Breast epithelium (tissue), 4 donors: ENCODE results near the gene SERP2. TPM values are rescaled to one million over a fixed set of nuclear protein-coding genes. Genes with fewer than 3 reads are reported as not detected.

ENCODE experiments used
- DNase-seq, 2 donors: peaks; one replicate each; pipeline ENCODE4 v3.0.0-alpha.2; 2019; ENCODE audit warnings: low spot score in 2 of 2
- H3K27ac ChIP-seq, 2 donors: fragments of 200-600 bp; sonication (generic) in 1 of 2; one replicate each; pipeline ENCODE4 v1.5.1; 2016 to 2019; ENCODE audit warnings: mild to moderate bottlenecking in 1 of 2
- H3K27me3 ChIP-seq, 2 donors: fragments of 200-600 bp; sonication (generic) in 1 of 2; one replicate each; pipeline versions ENCODE4 v1.5.1 to v1.6.0; 2017 to 2019; ENCODE audit warnings: control low read depth in 1 of 2, mild to moderate bottlenecking in 1 of 2
- H3K36me3 ChIP-seq: fragments of 200-600 bp; one replicate; pipeline ENCODE4 v1.5.1; 2019
- H3K4me1 ChIP-seq, 2 donors: fragments of 200-600 bp; sonication (generic); one replicate each; pipeline ENCODE4 v1.5.1; 2016 to 2019; ENCODE audit warnings: control low read depth in 1 of 2
- H3K4me3 ChIP-seq, 3 donors: fragments of 200-600 bp; sonication (generic); 1 replicate in 2 of 3; 2 replicates in 1 of 3; pipeline ENCODE4 v1.5.1; 2016 to 2019; ENCODE audit warnings: mild to moderate bottlenecking in 3 of 3, moderate library complexity in 2 of 3
- H3K9me3 ChIP-seq, 2 donors: fragments of 200-600 bp; sonication (generic) in 1 of 2; one replicate each; pipeline ENCODE4 v1.5.1; 2016 to 2019; ENCODE audit warnings: control low read depth in 1 of 2
- POLR2A ChIP-seq: fragments of 450-650 bp; IDR thresholded peaks from one replicate; pipeline ENCODE4 v1.6.1; 2016; ENCODE audit warnings: antibody characterized with exemption, mild to moderate bottlenecking, moderate library complexity
- POLR2AphosphoS5 ChIP-seq, 3 donors: sonication (generic); formaldehyde crosslinking; IDR thresholded peaks; one replicate each; pipeline ENCODE4 v1.6.1; 2017; ENCODE audit warnings: antibody characterized with exemption in 3 of 3
- intact Hi-C: fragments of 100-400 bp; cut with DNase I; formaldehyde crosslinking; loops from one replicate; pipeline ENCODE4 v1.15.1; 2023; ENCODE audit warnings: low total_unique reads
- total RNA-seq, 3 donors: library from RNA; depleted of rRNA; stranded (reverse); fragments of >200 nt; gene quantifications; one replicate each; pipeline ENCODE4 v1.1.0, GENCODE V29; 2016
- TF ChIP-seq, protein P1 (sequence below), 3 donors: fragments of 450-650 bp; IDR thresholded peaks; one replicate each; pipeline ENCODE4 v1.5.1; 2016 to 2017; ENCODE audit warnings: antibody characterized with exemption in 3 of 3, mild to moderate bottlenecking in 3 of 3, moderate library complexity in 3 of 3

The SERP2 gene
- total RNA-seq, 3 donors from 2014 or later = 2.6 to 6.9 (median 6.4) TPM

DNA sequence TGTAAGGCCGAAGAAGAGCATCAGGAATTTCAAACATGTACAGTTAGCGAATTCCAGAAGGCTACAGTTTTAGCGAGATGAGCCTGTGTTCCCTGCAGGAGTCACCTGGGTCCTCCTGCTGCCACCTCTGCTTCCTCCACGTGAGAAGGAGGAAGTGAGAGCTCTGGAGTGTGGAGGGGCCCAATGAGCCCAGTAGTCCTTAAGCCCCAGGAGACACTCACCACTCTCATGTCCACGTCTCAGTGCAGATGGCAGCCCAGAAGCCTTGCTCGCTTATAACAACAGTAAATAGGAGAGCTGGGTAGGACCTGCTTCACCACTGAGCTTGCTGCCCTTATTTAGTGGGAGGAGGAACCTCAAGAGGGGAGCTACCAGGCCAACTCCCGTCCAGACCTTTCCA is 44.3 kb downstream of the SERP2 start:
- TF ChIP-seq POLR2A = no peak
- TF ChIP-seq, protein P1, sequence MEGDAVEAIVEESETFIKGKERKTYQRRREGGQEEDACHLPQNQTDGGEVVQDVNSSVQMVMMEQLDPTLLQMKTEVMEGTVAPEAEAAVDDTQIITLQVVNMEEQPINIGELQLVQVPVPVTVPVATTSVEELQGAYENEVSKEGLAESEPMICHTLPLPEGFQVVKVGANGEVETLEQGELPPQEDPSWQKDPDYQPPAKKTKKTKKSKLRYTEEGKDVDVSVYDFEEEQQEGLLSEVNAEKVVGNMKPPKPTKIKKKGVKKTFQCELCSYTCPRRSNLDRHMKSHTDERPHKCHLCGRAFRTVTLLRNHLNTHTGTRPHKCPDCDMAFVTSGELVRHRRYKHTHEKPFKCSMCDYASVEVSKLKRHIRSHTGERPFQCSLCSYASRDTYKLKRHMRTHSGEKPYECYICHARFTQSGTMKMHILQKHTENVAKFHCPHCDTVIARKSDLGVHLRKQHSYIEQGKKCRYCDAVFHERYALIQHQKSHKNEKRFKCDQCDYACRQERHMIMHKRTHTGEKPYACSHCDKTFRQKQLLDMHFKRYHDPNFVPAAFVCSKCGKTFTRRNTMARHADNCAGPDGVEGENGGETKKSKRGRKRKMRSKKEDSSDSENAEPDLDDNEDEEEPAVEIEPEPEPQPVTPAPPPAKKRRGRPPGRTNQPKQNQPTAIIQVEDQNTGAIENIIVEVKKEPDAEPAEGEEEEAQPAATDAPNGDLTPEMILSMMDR (IDR thresholded peaks at IDR 0.05) = no peak
- TF ChIP-seq POLR2AphosphoS5 (IDR thresholded peaks at IDR 0.05) = no peak
- Histone ChIP-seq H3K4me1 (no peaks in the 10 kb centered on the region), H3K27ac (no peak overlapping the region), H3K36me3 (no peaks in the 10 kb centered on the region), H3K4me3 (no peak overlapping the region), H3K9me3 (no peaks in the 10 kb centered on the region), H3K27me3 (no peaks in the 10 kb centered on the region)
- intact Hi-C loops = no loop called here
- no peak for DNase-seq

DNA sequence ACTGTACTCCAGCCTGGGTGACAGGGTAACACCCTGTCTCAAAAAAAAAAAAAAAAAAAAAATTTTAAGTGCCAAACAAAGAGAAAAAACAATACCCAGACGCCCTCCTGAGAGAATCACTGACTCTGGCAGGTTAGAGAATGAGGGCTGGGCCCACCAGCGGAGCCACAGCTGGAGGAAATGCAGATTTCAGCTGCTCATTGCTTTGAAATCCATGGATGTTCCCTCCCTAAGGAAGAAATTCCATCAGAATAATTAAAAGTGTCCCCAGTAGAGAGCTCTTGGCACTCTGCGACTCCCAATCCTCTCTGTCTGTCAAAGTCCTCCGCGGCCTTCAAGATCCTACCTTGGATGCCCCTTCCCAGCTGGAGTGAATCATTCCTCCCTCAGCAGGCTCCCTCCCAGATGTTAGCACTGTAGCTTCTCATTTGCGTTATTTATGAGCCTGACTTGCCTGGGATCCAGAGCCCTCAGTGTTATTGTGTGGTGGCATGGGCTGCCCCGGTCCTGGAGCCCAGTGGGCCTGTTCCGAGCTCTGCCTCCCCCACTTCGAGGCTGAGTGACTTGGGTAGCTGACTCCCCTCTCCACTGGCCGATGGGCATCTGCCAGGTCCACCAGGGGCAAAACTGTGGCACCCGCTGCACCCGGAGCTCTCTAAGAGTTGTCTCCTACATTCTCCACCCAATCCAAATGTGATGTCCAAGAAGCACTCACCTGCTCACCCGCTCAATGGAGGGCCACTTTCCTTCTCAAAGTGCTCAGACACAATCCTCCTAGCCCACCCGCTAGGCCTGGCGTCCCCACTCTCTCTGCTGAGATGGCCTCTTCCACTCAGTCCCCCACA is 47.0 kb downstream of the SERP2 start:
- no peaks in the 10 kb centered on the region for H3K4me1 ChIP-seq
- TF ChIP-seq, protein P1 (IDR thresholded peaks at IDR 0.05) = no peak
- TF ChIP-seq POLR2AphosphoS5 (IDR thresholded peaks at IDR 0.05) (no peak), POLR2A (no peak)
- H3K36me3 ChIP-seq = no peaks in the 10 kb centered on the region

DNA sequence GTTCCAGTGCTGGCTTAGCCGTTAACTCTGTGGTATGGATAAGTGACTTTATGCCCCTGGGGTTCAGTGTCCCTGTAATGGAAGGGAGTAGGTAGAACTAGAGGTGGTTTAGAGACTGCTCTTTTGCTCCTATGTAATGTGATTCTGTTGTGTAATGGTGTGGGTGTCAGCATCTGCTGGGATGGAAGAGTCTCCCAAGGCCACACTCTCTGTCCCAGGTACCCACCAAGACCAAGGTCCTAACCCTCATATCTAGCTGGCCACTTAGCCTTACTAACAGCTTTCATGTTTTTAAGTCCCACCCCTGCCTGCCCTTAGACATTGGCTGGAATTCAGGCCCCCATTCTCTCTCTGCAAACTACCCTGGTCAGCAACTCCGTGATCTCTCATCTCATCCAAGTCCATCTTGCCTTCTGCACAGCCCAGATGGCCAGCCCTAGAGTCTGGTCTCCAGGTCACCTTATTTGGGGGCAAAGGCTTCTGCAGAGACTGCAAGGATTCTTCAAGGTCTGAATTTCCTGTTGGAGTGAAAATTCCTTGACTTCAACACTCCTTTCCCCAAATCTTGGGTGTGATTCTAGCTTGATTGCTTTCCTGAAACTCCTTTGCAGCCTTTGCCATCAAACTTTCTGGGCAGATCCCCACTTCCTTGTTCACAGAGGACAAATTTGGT is 48.4 kb downstream of the SERP2 start:
- TF ChIP-seq, protein P1 (IDR thresholded peaks at IDR 0.05) = no peak
- no peak for TF ChIP-seq POLR2A
- TF ChIP-seq POLR2AphosphoS5 (IDR thresholded peaks at IDR 0.05) = no peak
- no peaks in the 10 kb centered on the region for H3K27me3 ChIP-seq
- no peaks in the 10 kb centered on the region for H3K9me3 ChIP-seq
- no peak overlapping the region for H3K4me3 ChIP-seq
- DNase-seq = no peak
- intact Hi-C loops = no loop called here
- H3K4me1 ChIP-seq = no peaks in the 10 kb centered on the region
- H3K27ac ChIP-seq = no peak overlapping the region
- no peaks in the 10 kb centered on the region for H3K36me3 ChIP-seq

More for the DNA sequence above, 47.0 kb downstream of the SERP2 start:
- H3K27ac ChIP-seq = no peak overlapping the region
- no peaks in the 10 kb centered on the region for H3K27me3 ChIP-seq
- intact Hi-C loops = no loop called here
- no peak overlapping the region for H3K4me3 ChIP-seq
- H3K9me3 ChIP-seq = no peaks in the 10 kb centered on the region
- no peak for DNase-seq

DNA sequence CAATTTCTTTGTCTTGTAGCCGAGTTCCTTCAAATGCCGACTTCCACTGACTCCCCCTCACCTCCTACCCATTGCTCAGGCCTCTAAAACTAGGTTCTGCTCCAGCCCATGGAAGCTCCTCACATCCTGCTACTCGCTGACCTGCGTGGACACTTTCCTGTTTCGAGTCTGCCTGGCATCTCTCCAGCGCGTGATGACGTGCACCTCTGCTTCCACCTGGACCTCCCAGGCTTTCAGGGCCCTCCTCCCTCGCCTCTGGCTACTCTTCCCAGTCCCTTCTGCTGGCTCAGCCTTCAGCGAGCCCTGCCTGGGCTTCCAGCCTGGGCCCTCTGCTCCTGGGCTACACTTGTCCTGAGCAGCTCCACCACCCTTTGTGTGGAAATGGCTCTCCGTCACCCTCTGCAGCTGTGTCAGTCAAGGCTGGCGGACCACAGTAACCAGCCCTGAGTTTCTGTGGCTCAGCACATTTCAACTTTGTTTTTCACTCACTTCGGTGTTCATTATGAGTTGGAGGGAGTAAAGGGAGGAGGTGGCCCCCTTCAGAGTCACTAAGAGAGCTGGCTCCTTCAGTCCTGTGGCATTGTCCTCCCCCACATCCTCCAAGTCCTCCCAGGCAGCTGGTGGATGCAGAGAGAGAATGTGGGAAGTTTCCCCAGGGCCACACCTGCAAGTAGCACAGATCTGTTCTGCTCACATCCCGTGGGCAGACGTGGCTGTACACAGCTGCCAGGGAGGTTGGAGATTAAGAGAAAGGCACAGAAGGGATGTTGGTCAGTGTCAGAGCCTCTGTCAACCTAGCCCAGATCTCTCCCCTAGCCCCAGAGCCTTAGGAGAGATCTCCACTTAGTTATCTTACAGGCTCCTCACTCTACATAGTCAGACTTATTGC is 49.4 kb downstream of the SERP2 start:
- no peak overlapping the region for H3K27ac ChIP-seq
- intact Hi-C loops = no loop called here
- no peak for DNase-seq
- H3K4me1 ChIP-seq = no peaks in the 10 kb centered on the region
- no peaks in the 10 kb centered on the region for H3K36me3 ChIP-seq
- TF ChIP-seq, protein P1 (IDR thresholded peaks at IDR 0.05) = no peak
- TF ChIP-seq POLR2A (no peak), POLR2AphosphoS5 (IDR thresholded peaks at IDR 0.05) (no peak)
- H3K27me3 ChIP-seq = no peaks in the 10 kb centered on the region
- no peaks in the 10 kb centered on the region for H3K9me3 ChIP-seq
- H3K4me3 ChIP-seq = no peak overlapping the region
